Keratinocyte (primary cell): Measurements from ENCODE around the gene MEGF8. TPM values are rescaled to one million over a fixed set of nuclear protein-coding genes. Genes with fewer than 3 reads are reported as not detected.

Experiments used
- DNase-seq: peaks from one replicate; pipeline ENCODE4 v3.0.0-alpha.2; 2011; ENCODE audit warnings: low read depth, missing footprints, low spot score
- FAIRE-seq: peaks from 2 replicates; lab custom pipeline; 2011; peaks lifted over from hg19 to GRCh38; lab: Jason Lieb, UNC
- H2AFZ ChIP-seq: 2 replicates; pipeline ENCODE4 v1.6.0; 2012; ENCODE audit warnings: low read length, control low read depth, inconsistent platforms; ENCODE audit not compliant: control insufficient read depth
- H3K27ac ChIP-seq: 2 replicates; pipeline ENCODE4 v1.5.1; 2011; ENCODE audit warnings: low read length; ENCODE audit not compliant: control insufficient read depth, insufficient read depth
- H3K27me3 ChIP-seq: 3 replicates; pipeline ENCODE4 v1.6.0; 2011; ENCODE audit warnings: low read length; ENCODE audit not compliant: control insufficient read depth, insufficient read depth; ENCODE audit errors: extremely low read depth
- H3K36me3 ChIP-seq, 2 experiments: 2 replicates in 1 of 2; 3 replicates in 1 of 2; pipeline ENCODE4 v1.5.1; 2011; ENCODE audit warnings: low read length in 2 of 2, mild to moderate bottlenecking in 1 of 2; ENCODE audit not compliant: control insufficient read depth in 2 of 2, insufficient read depth in 2 of 2; ENCODE audit errors: extremely low read depth in 1 of 2
- H3K4me1 ChIP-seq: 3 replicates; pipeline ENCODE4 v1.5.1; 2011; ENCODE audit warnings: low read length; ENCODE audit not compliant: control insufficient read depth, insufficient read depth; ENCODE audit errors: extremely low read depth
- H3K4me2 ChIP-seq: 3 replicates; pipeline ENCODE4 v1.6.0; 2011; ENCODE audit warnings: low read depth, low read length; ENCODE audit not compliant: control insufficient read depth, insufficient read depth; ENCODE audit errors: extremely low read depth
- H3K4me3 ChIP-seq, 3 experiments: fragments of 200-600 bp in 1 of 3; sonication (generic) in 1 of 3; 2 replicates in 2 of 3; 3 replicates in 1 of 3; pipeline ENCODE4 v1.5.1; 2011 to 2016; ENCODE audit warnings: low read length in 3 of 3, mild to moderate bottlenecking in 3 of 3, control low read depth in 2 of 3, inconsistent platforms in 1 of 3, low read depth in 1 of 3, mixed read lengths in 1 of 3, mixed run types in 1 of 3, moderate library complexity in 1 of 3; ENCODE audit not compliant: control insufficient read depth in 2 of 3, insufficient read depth in 2 of 3; ENCODE audit errors: extremely low read depth in 1 of 3
- H3K79me2 ChIP-seq: 2 replicates; pipeline ENCODE4 v1.6.0; 2012; ENCODE audit warnings: low read length; ENCODE audit not compliant: control insufficient read depth, insufficient read depth
- H3K9ac ChIP-seq: 3 replicates; pipeline ENCODE4 v1.6.0; 2011; ENCODE audit warnings: low read length; ENCODE audit not compliant: control insufficient read depth, insufficient read depth; ENCODE audit errors: extremely low read depth
- H3K9me1 ChIP-seq: 3 replicates; pipeline ENCODE4 v1.6.0; 2011; ENCODE audit warnings: low read length; ENCODE audit not compliant: control insufficient read depth, insufficient read depth; ENCODE audit errors: extremely low read depth
- H3K9me3 ChIP-seq: 2 replicates; pipeline ENCODE4 v1.5.1; 2012; ENCODE audit warnings: low read depth, low read length; ENCODE audit not compliant: control insufficient read depth
- H4K20me1 ChIP-seq: 3 replicates; pipeline ENCODE4 v1.6.0; 2011; ENCODE audit warnings: low read length; ENCODE audit not compliant: control insufficient read depth, insufficient read depth; ENCODE audit errors: extremely low read depth
- EZH2 ChIP-seq: IDR thresholded peaks from one replicate; pipeline ENCODE4 v1.6.1; 2012; ENCODE audit warnings: inconsistent platforms, mild to moderate bottlenecking, low read length, moderate library complexity
- dilution Hi-C: fragments of 300-500 bp; cut with MboI; formaldehyde crosslinking; loops from one replicate; pipeline ENCODE4 v1.7.0; 2020; ENCODE audit warnings: low sequenced_read_pairs; ENCODE audit not compliant: extremely low pct_ligation_motif_present
- polyA plus RNA-seq, 5 experiments: library from polyadenylated mRNA; depleted of rRNA in 3 of 5; stranded (reverse) in 3 of 5; stranded (forward) in 1 of 5; unstranded in 1 of 5; fragments of >200 nt; gene quantifications; 1 replicate in 1 of 5; 2 replicates in 3 of 5; 3 replicates in 1 of 5; pipeline versions ENCODE4 v1.2.1 to v1.2.3, GENCODE V29; 2011 to 2012; ENCODE audit warnings: missing spikeins in 2 of 5, low read depth in 1 of 5, low replicate concordance in 1 of 5
- TF ChIP-seq, protein P1 (sequence below), 3 experiments: IDR thresholded peaks in 1 of 3; conservative IDR thresholded peaks in 1 of 3; optimal IDR thresholded peaks in 1 of 3; 2 replicates in 2 of 3; 3 replicates in 1 of 3; pipeline versions ENCODE3 to v1.5.1; 2011; ENCODE audit warnings: low read length in 3 of 3, mild to moderate bottlenecking in 3 of 3, moderate library complexity in 2 of 3, control low read depth in 1 of 3, inconsistent platforms in 1 of 3; ENCODE audit not compliant: insufficient read depth in 2 of 3; ENCODE audit errors: extremely low read depth in 1 of 3

The MEGF8 gene
- polyA plus RNA-seq, 1 donor (not counting 4 experiments of a cell fraction or from before 2014, with no cell fraction given) = 4.1 TPM

DNA sequence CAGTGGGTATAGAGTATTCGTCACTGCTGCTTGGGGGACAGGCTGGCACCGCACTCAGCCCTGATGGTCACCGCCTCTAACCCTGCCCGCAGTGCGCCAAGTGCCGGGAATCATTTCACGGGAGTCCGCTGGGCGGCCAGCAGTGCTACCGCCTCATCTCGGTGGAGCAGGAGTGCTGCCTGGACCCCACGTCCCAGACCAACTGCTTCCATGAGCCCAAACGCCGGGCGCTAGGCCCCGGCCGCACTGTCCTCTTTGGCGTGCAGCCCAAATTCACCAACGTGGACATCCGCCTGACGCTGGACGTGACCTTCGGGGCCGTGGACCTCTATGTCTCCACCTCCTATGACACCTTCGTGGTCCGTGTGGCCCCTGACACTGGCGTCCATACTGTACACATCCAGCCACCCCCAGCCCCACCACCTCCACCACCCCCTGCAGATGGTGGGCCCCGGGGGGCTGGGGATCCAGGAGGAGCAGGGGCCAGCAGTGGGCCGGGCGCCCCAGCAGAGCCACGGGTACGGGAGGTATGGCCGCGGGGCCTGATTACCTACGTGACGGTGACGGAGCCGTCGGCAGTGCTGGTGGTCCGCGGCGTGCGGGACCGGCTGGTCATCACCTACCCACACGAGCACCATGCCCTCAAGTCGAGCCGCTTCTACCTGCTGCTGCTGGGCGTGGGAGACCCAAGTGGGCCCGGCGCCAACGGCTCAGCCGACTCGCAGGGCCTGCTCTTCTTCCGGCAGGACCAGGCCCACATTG lies 50.2 kb downstream of the MEGF8 start:
- dilution Hi-C loops = no loop called here
- Histone ChIP-seq H3K36me3 (peaks cover 0 to 4% of the 10 kb centered on the region in 2 experiments), H3K27me3 (peaks cover 3% of the 10 kb centered on the region), H3K9me3 (no peaks in the 10 kb centered on the region), H3K9ac (no peak overlapping the region), H4K20me1 (no peaks in the 10 kb centered on the region), H3K4me1 (peaks cover 6% of the 10 kb centered on the region), H3K4me2 (no peak overlapping the region), H3K27ac (no peak overlapping the region), H3K4me3 (no peak overlapping the region), H3K79me2 (no peaks in the 10 kb centered on the region), H3K9me1 (no peaks in the 10 kb centered on the region), H2AFZ (no peak overlapping the region)
- TF ChIP-seq, protein P1, sequence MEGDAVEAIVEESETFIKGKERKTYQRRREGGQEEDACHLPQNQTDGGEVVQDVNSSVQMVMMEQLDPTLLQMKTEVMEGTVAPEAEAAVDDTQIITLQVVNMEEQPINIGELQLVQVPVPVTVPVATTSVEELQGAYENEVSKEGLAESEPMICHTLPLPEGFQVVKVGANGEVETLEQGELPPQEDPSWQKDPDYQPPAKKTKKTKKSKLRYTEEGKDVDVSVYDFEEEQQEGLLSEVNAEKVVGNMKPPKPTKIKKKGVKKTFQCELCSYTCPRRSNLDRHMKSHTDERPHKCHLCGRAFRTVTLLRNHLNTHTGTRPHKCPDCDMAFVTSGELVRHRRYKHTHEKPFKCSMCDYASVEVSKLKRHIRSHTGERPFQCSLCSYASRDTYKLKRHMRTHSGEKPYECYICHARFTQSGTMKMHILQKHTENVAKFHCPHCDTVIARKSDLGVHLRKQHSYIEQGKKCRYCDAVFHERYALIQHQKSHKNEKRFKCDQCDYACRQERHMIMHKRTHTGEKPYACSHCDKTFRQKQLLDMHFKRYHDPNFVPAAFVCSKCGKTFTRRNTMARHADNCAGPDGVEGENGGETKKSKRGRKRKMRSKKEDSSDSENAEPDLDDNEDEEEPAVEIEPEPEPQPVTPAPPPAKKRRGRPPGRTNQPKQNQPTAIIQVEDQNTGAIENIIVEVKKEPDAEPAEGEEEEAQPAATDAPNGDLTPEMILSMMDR (optimal IDR thresholded peaks at IDR 0.05 in 1 of 3, IDR thresholded peaks at IDR 0.05 in 1 of 3, conservative IDR thresholded peaks at IDR 0.05 in 1 of 3; ENCODE audit: extremely low read depth in 1 of 3, insufficient read depth in 2 of 3, low read length in 3 of 3) = no peak
- TF ChIP-seq EZH2 = no peak
- DNase-seq (no peak), FAIRE-seq (no peak)

DNA sequence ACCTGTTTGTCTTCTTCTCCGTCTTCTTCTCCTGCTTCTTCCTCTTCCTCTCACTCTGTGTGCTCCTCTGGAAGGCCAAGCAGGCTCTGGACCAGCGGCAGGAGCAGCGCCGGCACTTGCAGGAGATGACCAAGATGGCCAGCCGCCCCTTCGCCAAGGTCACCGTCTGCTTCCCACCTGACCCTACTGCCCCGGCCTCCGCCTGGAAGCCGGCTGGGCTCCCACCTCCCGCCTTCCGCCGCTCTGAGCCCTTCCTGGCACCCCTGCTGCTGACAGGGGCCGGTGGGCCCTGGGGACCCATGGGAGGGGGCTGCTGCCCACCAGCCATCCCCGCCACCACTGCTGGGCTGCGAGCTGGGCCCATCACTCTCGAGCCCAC lies 50.7 kb downstream of the MEGF8 start:
- H3K27ac ChIP-seq = no peak overlapping the region
- H3K4me1 ChIP-seq = peaks cover 6% of the 10 kb centered on the region
- TF ChIP-seq, protein P1 (optimal IDR thresholded peaks at IDR 0.05 in 1 of 3, IDR thresholded peaks at IDR 0.05 in 1 of 3, conservative IDR thresholded peaks at IDR 0.05 in 1 of 3; ENCODE audit: extremely low read depth in 1 of 3, insufficient read depth in 2 of 3, low read length in 3 of 3) = no peak
- no peak for TF ChIP-seq EZH2
- H3K27me3 ChIP-seq = peaks cover 5% of the 10 kb centered on the region
- no peaks in the 10 kb centered on the region for H3K9me1 ChIP-seq
- no peaks in the 10 kb centered on the region for H4K20me1 ChIP-seq
- H3K4me3 ChIP-seq = no peak overlapping the region
- no peaks in the 10 kb centered on the region for H3K79me2 ChIP-seq
- peaks cover 0 to 4% of the 10 kb centered on the region in 2 experiments for H3K36me3 ChIP-seq
- FAIRE-seq = no peak
- dilution Hi-C loops = no loop called here
- no peak overlapping the region for H3K9ac ChIP-seq
- no peak for DNase-seq
- H2AFZ ChIP-seq = no peak overlapping the region
- no peaks in the 10 kb centered on the region for H3K9me3 ChIP-seq
- H3K4me2 ChIP-seq = no peak overlapping the region
